HG03159 (cell line): ENCODE results near the gene DAPL1.
"Not testable (repeated sequence)": the region's sequence is repeated elsewhere in the genome, so short reads cannot be mapped to it uniquely, and the experiment has no call there.

Source experiments
- ATAC-seq: cut with Tn5 transposase; IDR thresholded peaks from one replicate; pipeline ENCODE4 v1.9.1; 2021; ENCODE audit warnings: mild to moderate bottlenecking, moderate library complexity; ENCODE audit not compliant: unreplicated experiment

DAPL1 gene

DNA sequence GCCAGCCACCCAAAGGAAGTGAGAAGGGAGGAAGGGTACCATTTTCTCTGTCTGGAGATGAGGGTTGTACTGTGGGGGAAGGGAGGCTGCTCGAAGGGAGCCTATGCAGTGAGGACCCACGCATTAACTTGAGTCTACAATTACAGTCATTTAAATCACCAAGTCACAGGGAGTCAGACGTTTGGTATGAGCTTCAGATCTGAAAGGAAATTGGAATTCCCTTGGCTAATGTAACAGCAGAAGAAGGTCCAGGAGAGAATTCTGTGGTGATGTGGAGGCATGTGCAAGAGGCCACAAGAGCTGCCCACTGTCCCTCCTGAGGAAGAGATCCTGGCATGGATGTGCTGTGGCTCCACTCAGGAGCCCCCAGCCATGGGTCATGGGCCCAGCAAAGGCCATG, 22.5 kb downstream of the DAPL1 start:
- ATAC-seq: no peak

DNA sequence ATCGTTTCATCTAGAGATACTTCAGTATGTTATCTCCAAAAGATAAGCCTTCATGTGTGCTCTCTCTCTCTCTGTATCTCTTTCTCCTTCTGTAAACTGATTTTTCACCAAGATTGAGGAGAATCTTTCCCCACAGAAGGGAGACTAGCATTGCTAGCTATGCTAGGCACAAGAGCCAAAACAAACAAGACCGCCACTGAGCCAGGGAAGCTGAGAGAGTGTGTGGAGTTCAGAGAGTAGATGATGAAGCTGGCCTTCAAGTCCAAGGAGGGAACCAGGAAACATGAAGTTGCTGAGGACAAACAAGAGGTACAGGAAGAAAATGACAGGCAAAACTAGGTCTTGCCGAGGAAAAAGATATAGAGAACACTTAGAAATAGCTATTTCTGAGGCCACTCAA, 23.4 kb downstream of the DAPL1 start:
- ATAC-seq: no peak

DNA sequence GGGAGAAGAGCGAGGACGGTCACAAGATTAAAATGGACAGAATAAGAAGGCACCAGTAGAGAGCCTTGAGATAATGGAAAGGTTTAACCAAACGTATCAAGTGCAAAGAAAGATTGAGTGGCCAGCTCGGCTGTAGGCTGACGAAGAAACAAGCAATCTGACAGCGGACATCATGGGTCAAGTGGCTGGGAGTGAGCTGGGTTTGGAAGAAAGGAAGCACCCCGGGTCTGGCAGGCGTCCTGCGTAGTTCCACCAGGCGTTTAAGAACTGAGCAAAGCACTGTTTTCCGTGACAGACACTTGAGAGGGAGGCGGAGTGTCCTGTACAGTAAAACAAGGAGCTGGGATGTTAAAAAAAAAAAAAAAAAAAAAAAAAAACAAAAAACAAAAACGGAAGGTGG, 27.1 kb downstream of the DAPL1 start:
- ATAC-seq: no peak

DNA sequence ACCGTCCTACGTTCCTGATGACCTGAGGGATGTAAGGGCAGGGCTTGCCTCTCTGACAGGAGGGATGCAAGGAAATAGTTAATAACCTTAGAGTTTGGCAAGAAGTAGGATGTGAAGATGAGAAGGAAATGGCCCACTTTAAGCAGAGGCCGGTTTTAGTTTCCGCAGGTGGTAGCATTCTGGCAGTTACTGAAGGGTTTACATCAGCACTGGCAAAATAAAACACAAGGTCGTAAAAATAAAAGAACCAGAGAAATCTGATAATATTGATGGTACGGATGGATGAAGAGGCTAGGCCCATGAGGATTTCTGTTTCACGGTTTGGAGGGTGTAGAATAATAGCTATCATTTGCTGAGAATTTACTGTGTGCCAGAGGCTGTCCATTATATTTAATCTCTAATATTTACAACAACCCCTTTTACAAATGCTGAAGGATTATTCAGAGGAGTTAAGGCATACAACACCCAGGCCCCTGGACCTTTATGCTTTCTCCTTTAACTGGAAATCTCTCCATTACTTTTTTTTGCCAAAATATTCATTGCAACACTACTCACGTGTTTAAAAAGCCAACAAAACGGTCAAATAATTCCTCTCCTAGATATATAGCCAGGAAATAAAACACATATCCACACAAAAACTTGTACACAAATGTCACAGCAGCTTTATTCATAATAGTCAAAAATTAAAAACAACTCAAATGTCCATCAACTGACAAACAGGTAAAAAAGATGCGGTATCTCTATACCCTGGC, 28.5 kb downstream of the DAPL1 start:
- no peak for ATAC-seq

DNA sequence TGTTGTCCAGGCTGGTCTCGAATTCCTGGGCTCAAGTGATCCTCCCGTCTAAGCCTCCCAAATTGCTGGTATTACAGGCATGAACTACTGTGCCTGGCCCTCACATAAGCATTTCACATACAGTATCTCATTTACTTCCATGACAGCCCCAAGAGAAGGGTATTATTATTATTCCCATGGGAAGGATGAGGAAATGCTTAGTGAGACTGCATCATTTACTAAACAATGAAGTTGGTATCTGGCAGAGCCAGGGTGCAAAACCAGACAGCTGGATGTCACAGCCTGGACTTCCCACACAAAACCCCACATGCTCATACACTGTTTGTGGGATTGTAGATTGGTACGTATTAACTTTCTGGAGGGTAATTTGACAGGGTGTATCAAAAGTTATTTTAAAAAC, 29.9 kb downstream of the DAPL1 start:
- no peak for ATAC-seq

DNA sequence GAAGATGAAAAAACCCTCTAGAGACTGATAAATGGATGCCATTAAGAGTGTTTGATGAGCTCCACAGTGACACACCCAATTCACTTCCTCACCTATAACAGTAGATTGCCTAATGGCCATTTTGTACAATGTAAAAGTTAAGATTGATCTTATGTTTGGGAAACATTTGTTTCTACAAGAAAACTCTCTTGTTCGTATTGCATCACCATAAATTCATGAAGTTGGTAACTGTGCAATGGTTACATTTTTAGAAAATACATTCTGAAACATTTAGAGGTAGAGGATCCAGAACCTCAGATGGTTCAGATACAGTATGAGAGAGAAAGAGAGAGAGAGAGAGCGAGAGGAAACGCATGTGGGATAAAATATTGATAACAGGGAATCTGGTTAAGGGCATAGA, 31.8 kb downstream of the DAPL1 start:
- no peak for ATAC-seq

DNA sequence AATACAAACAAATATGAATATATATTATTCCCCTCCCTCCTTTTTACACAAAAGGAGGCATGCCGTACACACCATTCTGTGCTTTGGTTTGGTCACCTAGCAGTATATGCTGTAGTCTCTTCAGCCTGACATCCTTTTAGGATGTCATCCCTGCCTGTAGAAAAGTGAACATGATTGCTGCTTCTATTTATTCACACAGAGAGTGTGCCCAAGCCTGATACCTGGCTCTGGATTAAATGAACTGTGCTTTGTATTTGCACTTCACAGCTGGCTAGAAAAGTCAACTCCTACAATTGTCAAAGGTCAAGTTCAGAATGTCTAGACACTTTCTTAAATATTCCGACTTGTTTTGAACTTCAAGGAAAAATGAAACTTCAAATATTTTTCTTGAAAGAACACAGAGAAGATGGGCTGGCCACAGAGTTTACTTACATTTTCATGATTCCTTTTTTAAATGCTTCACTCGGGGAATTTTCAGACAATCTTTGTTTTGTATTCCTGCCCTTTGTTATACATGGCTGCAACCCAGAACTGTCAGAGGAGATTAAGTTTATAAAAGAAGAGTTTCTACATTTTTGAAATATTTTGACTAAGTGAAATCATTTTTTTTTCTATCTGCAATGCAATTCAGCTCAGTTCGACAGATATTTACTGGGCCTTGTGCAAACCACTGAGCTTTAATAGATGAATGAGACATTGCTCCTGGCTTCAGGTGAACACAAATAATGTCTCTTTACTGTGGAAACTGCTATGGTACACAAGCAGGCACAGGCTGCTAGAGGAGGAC, 33.5 kb downstream of the DAPL1 start:
- ATAC-seq: no peak

DNA sequence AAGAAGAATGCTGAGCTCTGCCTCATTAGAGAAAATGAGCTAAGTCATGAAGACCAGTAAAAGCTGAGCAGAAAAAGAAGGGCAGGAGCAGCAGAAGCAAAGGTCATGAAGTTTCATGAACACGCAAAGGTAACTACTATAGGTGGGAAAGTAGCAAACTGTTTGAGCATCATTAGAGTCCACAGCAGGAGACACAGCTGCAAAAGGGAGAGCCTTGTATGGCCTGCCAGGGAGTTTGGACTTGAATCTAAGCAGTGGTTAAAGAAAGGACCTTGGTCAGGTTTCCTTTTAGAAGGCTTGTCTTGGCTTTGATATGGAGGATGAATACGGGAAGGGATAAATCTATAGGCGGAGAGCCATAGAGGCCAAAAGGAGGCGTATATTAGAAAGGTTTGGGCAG, 34.0 kb downstream of the DAPL1 start:
- no peak for ATAC-seq

DNA sequence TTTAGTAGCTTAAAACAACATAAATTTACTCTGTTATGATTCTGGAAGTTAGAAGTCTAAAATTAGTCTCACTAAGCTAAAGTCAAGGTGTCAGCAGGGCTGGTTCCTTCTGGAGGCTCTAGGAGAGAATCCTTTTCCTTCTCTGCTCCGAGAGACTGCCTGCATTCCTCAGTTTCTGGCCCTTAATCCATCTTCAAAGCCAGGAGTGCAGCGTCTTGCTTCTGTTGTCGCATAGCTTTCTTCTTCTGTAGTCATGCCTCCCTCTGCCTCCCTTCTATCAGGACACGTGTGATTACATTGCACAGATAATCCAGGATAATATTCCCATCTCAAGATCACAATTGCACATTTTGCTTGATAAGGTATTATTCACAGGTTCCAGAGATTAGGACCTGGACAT, 35.1 kb downstream of the DAPL1 start:
- no peak for ATAC-seq

DNA sequence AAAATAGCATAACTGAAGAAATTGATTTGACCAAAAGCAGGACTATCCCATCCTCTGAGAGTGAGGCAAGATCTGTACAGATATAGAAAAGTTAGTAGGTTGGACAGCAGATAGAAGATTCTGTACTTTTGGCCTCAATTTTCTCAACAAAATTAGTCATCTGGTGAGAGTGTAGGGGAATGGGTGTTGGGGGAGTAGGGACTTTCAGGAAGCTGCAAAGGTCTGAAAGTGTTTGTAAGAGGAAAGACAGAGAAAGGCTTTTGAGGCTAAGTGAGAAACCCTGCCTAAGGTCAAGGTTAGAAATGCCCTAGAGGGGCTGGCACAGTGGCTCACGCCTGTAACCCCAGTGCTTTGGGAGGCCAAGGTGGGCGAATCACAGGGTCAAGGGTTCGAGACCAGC, 40.3 kb downstream of the DAPL1 start:
- ATAC-seq: no peak

DNA sequence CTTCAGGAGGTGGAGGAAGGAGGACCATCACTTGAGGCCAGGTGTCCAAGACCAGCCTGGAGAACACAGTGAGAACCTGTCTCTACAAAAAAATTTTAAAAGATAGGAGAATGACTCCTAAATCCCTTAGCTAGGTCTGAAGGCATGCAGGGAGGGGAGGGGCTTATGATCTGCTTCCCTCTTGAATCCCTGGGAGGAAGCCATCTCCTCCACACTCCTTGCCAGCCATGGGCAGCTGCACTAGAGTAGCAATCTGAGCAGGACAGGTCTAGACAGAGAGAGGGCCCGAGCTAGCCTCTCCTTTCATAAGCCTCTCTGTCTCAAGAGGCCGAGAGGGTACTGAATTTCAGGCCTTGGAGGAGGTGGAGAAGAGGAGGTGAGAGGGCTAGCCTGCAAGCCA, 42.5 kb downstream of the DAPL1 start:
- ATAC-seq: no peak

DNA sequence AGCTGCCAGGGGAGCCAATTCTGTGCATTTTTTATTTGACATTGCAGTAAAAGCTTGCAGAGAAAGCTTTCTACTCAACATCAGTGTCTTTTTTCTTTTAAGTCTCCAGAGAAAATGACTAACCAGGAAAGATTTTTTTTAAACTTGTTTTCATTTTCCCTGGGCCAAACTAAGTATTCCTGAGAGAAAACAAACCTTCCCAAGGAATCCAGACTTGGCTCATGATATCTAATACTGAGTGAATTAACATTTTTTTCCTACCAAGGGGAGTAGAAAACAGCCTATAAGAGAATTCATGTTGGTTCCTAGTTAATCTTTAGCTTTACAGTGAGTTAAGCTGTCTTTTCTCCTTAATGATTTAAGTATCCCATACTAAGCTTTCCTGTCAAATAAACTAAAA, 46.7 kb downstream of the DAPL1 start:
- no peak for ATAC-seq

DNA sequence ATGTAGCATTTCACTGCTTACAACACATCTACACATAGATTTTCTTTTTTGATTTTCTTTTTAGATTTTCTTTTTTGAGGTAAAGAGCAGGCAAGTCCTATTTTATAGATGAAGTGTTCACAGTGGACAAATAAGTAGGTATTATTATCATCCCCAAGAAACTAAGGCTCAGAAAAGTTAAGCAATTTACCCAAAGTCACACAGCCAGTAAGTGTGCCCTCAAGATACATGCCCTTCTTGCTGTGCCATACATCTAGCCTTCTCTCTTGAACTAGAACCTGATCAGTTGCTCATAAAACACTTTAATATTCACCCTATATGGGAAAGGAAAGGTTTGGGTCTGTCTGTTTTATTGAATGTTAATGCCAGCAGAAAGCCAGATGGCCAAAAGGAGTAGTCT, 50.3 kb downstream of the DAPL1 start:
- ATAC-seq: no peak

DNA sequence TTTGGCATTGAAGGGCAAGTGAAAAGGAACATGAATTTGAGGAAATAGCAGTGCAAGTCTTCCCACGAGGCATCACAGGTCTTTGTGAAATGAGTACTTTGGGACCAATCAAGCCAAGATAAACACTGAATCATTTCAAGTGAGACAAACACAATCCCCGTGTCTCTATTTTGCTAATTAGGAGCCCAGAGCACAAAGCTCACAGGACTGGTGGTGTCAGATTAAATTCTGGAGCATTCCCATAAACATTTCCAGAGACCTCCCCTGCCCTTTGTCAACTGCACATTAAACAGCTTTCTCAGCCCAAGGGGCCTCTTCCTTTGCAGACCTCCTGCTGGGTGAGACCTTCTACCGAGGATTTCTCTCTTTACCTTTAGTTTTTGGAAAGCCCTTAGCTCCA, 50.7 kb downstream of the DAPL1 start:
- ATAC-seq: no peak

DNA sequence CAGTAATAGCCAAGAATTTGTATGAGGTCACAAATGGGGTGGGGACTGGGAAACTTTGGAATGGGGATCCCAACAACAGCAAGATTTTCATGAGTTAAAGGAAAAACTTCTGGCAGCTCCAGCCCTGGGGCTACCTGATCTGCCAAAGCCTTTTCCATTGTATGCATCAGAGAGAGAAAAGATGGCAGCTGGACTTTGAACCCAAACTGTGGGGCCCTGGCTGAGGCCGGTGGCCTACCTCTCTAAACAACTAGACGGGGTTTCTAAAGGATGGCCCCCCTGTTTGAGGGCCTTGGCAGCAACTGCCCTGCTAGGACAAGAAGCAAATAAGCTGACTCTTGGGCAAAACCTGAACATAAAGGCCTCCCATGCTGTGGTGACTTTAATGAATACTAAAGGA, 52.4 kb downstream of the DAPL1 start:
- not testable (repeated sequence) for ATAC-seq

DNA sequence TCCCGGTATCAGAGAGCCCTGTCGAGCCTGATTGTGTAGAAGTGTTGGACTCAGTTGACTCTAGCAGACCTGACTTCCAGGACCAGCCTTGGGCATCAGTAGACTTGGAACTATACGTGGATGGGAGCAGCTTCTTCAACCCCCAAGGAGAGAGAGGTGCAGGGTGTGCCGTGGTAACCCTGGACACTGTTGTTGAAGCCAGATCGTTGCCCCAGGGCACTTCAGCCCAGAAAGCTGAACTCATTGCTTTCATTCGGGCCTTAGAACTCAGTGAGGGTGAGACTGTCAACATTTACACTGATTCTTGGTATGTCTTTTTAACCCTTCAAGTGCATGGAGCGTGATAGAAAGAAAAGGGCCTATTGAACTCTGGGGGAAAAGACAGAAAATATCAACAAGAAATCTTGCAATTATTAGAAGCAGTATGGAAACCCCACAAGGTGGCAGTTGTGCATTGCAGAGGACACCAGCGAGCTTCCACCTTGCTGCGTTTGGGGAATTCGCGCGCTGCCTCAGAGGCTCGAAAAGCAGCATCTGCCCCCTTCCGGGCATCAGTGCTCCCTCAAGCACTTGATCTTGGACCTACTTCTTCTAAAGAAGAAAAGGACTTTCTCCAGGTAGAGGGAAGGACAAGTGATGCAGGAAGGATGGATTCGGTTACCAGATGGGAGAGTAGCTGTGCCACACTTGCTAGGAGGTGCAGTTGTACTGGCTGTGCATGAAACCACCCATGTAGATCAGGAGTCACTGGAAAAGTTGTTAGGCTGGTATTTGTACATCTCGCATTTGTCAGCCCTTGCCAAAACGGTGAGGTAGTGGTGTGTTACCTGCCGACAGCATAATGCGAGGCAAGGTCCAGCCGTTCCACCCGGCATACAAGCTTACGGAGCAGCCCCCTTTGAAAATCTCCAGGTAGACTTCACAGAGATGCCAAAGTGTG, 53.2 kb downstream of the DAPL1 start:
- ATAC-seq: not testable (repeated sequence)

DNA sequence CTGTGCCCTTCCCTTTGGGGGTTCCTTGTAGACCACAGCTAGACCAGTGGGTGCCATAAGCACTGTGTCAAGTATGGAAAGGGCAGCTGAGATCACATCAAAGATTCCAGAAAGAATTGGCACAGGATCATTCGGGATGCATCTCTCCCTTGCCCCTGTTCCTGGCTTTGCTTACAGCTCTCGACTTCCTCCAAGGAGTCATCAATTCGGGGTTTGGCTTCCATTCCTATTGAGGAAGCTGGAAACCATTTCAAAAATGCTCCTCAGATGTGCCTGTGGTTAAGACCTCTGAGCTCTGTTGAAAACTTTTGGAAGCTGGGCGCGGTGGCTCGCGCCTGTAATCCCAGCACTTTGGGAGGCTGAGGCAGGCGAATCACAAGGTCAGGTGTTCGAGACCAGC, 65.1 kb downstream of the DAPL1 start:
- not testable (repeated sequence) for ATAC-seq

DNA sequence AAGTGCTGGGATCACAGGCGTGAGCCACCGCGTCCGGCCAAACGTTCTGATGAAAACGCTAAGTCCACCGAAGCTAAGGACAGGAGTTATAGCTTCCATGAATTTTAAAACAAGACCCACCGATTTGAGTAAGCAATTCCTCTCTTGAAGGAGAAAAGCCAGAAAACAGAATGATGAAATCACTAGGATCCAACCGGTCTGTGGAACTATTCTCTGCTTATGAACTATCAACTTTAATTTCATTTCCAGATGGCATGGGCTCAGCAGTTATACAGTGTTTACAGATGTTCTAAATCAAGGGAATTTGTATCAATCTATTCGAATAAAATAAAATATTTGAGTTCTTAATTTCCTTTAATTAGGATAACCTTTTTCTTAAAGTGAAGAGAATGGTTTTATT, 66.5 kb downstream of the DAPL1 start:
- ATAC-seq: not testable (repeated sequence)

DNA sequence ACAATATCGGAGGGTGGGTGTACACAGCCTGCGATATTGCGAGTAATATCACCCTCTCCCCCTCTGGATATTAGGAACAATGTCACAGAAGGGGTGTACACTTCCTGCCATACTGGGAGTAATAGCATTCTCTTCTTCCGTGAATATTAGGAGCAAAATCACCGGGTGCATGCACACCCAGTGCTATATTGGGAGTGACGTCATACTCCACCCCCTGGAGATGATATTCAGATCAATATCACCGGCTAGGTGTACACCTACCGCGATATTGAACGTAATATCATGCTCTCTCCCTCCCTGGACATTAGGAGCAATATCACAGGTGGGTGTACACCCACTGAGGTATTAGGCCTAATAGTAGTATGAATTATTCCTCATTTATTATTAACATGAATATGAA, 70.4 kb downstream of the DAPL1 start:
- ATAC-seq: not testable (repeated sequence)
